HEK293 (cell line): ENCODE data around the gene RPS6KA3.
"Not testable (repeated sequence)": the region's sequence is repeated elsewhere in the genome, so short reads cannot be mapped to it uniquely, and the experiment has no call there.

Source experiments
- CTCF ChIA-PET: fragments of 350-600 bp; formaldehyde crosslinking; extraction: SDS; loops from one replicate; lab custom pipeline; 2021; ENCODE audit warnings: antibody characterized with exemption; lab: Yijun Ruan, JAX
- POLR2A ChIA-PET: fragments of 300-600 bp; formaldehyde crosslinking; extraction: SDS; loops from one replicate; lab custom pipeline; 2020; ENCODE audit warnings: antibody characterized with exemption, inconsistent platforms; lab: Yijun Ruan, JAX
- H3K27ac ChIP-seq: fragments of 200-500 bp; sonication (Bioruptor generic); 2 replicates; pipeline ENCODE4 v1.5.1; 2014; ENCODE audit warnings: low read depth, low read length, control low read depth, inconsistent platforms; ENCODE audit errors: extremely low read depth
- H3K36me3 ChIP-seq, 2 experiments: fragments of 200-500 bp in 1 of 2; sonication (Bioruptor generic) in 1 of 2; 1 replicate in 1 of 2; 2 replicates in 1 of 2; pipeline ENCODE4 v1.5.1; 2014 to 2017; ENCODE audit warnings: inconsistent platforms in 2 of 2, low read length in 2 of 2; ENCODE audit not compliant: control insufficient read depth in 2 of 2, insufficient read depth in 1 of 2
- H3K4me1 ChIP-seq: fragments of 200-500 bp; sonication (Bioruptor generic); 2 replicates; pipeline ENCODE4 v1.5.1; 2014; ENCODE audit warnings: mild to moderate bottlenecking, low read length, inconsistent platforms; ENCODE audit not compliant: control insufficient read depth, insufficient read depth
- H3K4me3 ChIP-seq: 2 replicates; pipeline ENCODE4 v1.5.1; 2011; ENCODE audit warnings: low read depth, mild to moderate bottlenecking, control low read depth, low read length, moderate library complexity
- H3K9me3 ChIP-seq: fragments of 200-500 bp; sonication (Bioruptor generic); 2 replicates; pipeline ENCODE4 v1.5.1; 2014; ENCODE audit warnings: low read depth, low read length, inconsistent platforms; ENCODE audit not compliant: control insufficient read depth, insufficient read depth
- TCF7L2 ChIP-seq: IDR thresholded peaks from 2 replicates; pipeline ENCODE4 v1.6.1; 2011; ENCODE audit warnings: low read depth, mild to moderate bottlenecking, inconsistent platforms, low read length, moderate library complexity, borderline replicate concordance
- ZBTB44 ChIP-seq: fragments of 450-650 bp; IDR thresholded peaks from 2 replicates; pipeline ENCODE4 v1.5.1; 2018; ENCODE audit warnings: missing biosample characterization, mild to moderate bottlenecking, missing genetic modification characterization
- ZNF239 ChIP-seq: fragments of 450-650 bp; formaldehyde crosslinking; IDR thresholded peaks from 2 replicates; pipeline ENCODE4 v1.5.1; 2016; ENCODE audit warnings: missing biosample characterization, missing genetic modification characterization
- ZNF488 ChIP-seq: fragments of 450-650 bp; formaldehyde crosslinking; IDR thresholded peaks from 2 replicates; pipeline ENCODE4 v1.5.1; 2016; ENCODE audit warnings: missing biosample characterization, missing genetic modification characterization
- ZNF558 ChIP-seq: fragments of 450-650 bp; formaldehyde crosslinking; IDR thresholded peaks from 2 replicates; pipeline ENCODE4 v1.5.1; 2016; ENCODE audit warnings: missing biosample characterization, missing genetic modification characterization
- ZNF596 ChIP-seq: fragments of 450-650 bp; IDR thresholded peaks from 2 replicates; pipeline ENCODE4 v1.5.0; 2018; ENCODE audit warnings: missing biosample characterization, mild to moderate bottlenecking, missing genetic modification characterization, moderate library complexity
- ZNF654 ChIP-seq: fragments of 450-650 bp; formaldehyde crosslinking; IDR thresholded peaks from 2 replicates; pipeline ENCODE4 v1.5.1; 2016; ENCODE audit warnings: low read depth, missing biosample characterization, missing genetic modification characterization

The RPS6KA3 gene

GRCh38 chrX:20130357-20130756 lies 136.4 kb downstream of the RPS6KA3 start (continued):
- TF ChIP-seq ZNF488 (tag by site-specific recombination) = no peak

- ChIA-PET POLR2A (interaction anchor here (3.1 kb wide), 1 partner anchor 12 kb away, joined by 16 read pairs; the partner anchor contains the start of gene EIF1AX), CTCF (interaction anchor here (2.0 kb wide), 1 partner anchor 11 kb away, joined by 4 read pairs; no protein-coding TSS in a partner anchor)
- TF ChIP-seq ZBTB44 (tag by site-specific recombination) = no peak
- no peak overlapping the region for H3K4me3 ChIP-seq
- H3K9me3 ChIP-seq = no peaks in the 10 kb centered on the region
- H3K36me3 ChIP-seq = peaks cover 66 to 73% of the 10 kb centered on the region in 2 experiments
- 0 out of 2 replicates have a peak, but pooled peaks cover 2% of the 10 kb centered on the region for H3K4me1 ChIP-seq
- H3K27ac ChIP-seq = no peak overlapping the region
Observed at GRCh38 chrX:20129547-20129946, 137.2 kb downstream of the RPS6KA3 start.

- POLR2A ChIA-PET = interaction anchor here (3.1 kb wide), 1 partner anchor 13 kb away, joined by 16 read pairs; the partner anchor contains the start of gene EIF1AX
- TF ChIP-seq ZBTB44 (tag by site-specific recombination) (peak; percentile 81), ZNF239 (tag by site-specific recombination) (no peak), ZNF596 (tag by site-specific recombination) (no peak), ZNF558 (tag by site-specific recombination) (peak; percentile 79; the same call in 1 of the 2 replicates)
- no peak overlapping the region for H3K4me3 ChIP-seq
- no peak overlapping the region for H3K27ac ChIP-seq
- 0 out of 2 replicates have a peak, but pooled peaks cover 2% of the 10 kb centered on the region for H3K4me1 ChIP-seq
- CTCF ChIA-PET = interaction anchor here (0.6 to 2.0 kb wide), 3 partner anchors 11 to 85 kb away, joined by 3 to 4 read pairs (median 3); no protein-coding TSS in a partner anchor
- H3K9me3 ChIP-seq = no peaks in the 10 kb centered on the region
- H3K36me3 ChIP-seq = peaks cover 66 to 70% of the 10 kb centered on the region in 2 experiments
Observed at GRCh38 chrX:20128670-20129069, 138.0 kb downstream of the RPS6KA3 start.

GRCh38 chrX:20127440-20127839 lies 139.3 kb downstream of the RPS6KA3 start:
- H3K9me3 ChIP-seq, H3K4me3 ChIP-seq, H3K27ac ChIP-seq, H3K4me1 ChIP-seq, POLR2A ChIA-PET: not testable (repeated sequence)
- CTCF ChIA-PET = interaction anchor here (0.7 kb wide), 3 partner anchors 12 to 425 kb away, joined by 3 to 4 read pairs (median 3); no protein-coding TSS in a partner anchor
- peaks cover 56 to 57% of the 10 kb centered on the region in 2 experiments for H3K36me3 ChIP-seq
- TF ChIP-seq ZNF654 = 0 out of 2 replicates have a peak, but pooled peaks have one; percentile 7

GRCh38 chrX:20126833-20127232 lies 139.9 kb downstream of the RPS6KA3 start:
- H3K9me3 ChIP-seq, POLR2A ChIA-PET, H3K27ac ChIP-seq, CTCF ChIA-PET, H3K4me1 ChIP-seq, H3K4me3 ChIP-seq: not testable (repeated sequence)
- H3K36me3 ChIP-seq = peaks cover 50 to 51% of the 10 kb centered on the region in 2 experiments
- 0 out of 2 replicates have a peak, but pooled peaks have one; percentile 15 for TF ChIP-seq TCF7L2
